ENCODE results near the gene RCVRN. TPM values are rescaled to one million over a fixed set of nuclear protein-coding genes. Genes with fewer than 3 reads are reported as not detected.

The RCVRN gene
- total RNA-seq, 2 donors from 2014 or later = 0.14 TPM; not detected in 1

GRCh38 chr17:9883451-9883850, 21.6 kb downstream of the RCVRN start:
- ATAC-seq (ENCODE audit: insufficient number of reproducible peaks, low FRiP score, low read depth) = no peak
- Histone ChIP-seq H3K4me3 (no peak overlapping the region), H3K27me3 (replicated peaks; ENCODE audit: insufficient read depth) (no peaks in the 10 kb centered on the region), H3K36me3 (no peaks in the 10 kb centered on the region), H3K4me1 (ENCODE audit: control insufficient read depth in 1 of 2, low read depth in 2 of 2) (no peaks in the 10 kb centered on the region), H3K27ac (no peak overlapping the region), H3K9me3 (peaks cover 3% of the 10 kb centered on the region)
- TF ChIP-seq CTCF (IDR thresholded peaks at IDR 0.05) = no peak
- DNase-seq (ENCODE audit: low spot score) = no peak

GRCh38 chr17:9880582-9880999, 24.5 kb downstream of the RCVRN start:
- H3K9me3 ChIP-seq = peaks cover 3% of the 10 kb centered on the region
- ATAC-seq (ENCODE audit: insufficient number of reproducible peaks, low FRiP score, low read depth) = no peak

DNA sequence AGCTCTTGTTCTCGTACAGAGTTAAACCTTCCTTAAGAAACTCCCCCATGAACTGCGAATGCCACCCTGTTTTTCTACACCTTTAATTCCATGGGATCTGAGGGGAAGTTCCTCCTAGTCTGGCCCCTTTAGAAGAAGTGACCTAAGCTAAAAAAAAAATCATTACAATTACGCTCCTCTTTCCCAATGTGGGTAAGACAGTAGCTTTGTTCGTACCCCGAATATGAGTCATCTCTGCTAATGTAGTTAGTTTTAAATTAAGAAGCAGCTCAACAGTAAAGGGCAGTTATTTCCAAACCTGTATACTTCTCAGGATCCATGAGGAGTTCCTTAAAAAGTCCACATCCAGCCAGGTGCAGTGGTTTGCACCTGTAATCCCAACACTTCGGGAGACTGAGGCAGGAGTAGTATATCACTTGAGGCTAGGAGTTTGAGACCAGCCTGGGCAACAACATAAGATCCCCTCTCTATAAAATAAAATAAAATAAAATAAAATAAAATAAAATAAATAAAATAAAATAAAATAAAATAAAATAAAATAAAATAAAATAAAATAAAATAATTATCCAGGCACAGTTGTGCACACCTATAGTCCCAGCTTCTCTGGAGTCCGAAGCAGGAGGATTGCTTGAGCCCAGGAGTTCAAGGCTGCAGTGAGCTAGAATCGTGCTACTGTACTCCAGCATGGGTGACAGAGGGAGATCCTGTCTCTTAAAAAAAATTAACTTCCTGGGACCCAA, 26.1 kb downstream of the RCVRN start:
- no peak for TF ChIP-seq CTCF (IDR thresholded peaks at IDR 0.05)
- H3K36me3 ChIP-seq = no peaks in the 10 kb centered on the region
- H3K9me3 ChIP-seq = peaks cover 3% of the 10 kb centered on the region
- no peaks in the 10 kb centered on the region for H3K27me3 ChIP-seq (replicated peaks; ENCODE audit: insufficient read depth)
- peaks cover 12 to 16% of the 10 kb centered on the region in 2 donors for H3K4me1 ChIP-seq (ENCODE audit: control insufficient read depth in 1 of 2, low read depth in 2 of 2)
- no peak for DNase-seq (ENCODE audit: low spot score)
- no peak overlapping the region for H3K4me3 ChIP-seq
- H3K27ac ChIP-seq = no peak overlapping the region
- ATAC-seq (ENCODE audit: insufficient number of reproducible peaks, low FRiP score, low read depth) = no peak

More at GRCh38 chr17:9880582-9880999, 24.5 kb downstream of the RCVRN start:
- DNase-seq (ENCODE audit: low spot score) = no peak
- no peaks in the 10 kb centered on the region for H3K27me3 ChIP-seq (replicated peaks; ENCODE audit: insufficient read depth)
- no peak for TF ChIP-seq CTCF (IDR thresholded peaks at IDR 0.05)
- no peak overlapping the region for H3K4me3 ChIP-seq
- no peak overlapping the region for H3K27ac ChIP-seq
- no peaks in the 10 kb centered on the region for H3K36me3 ChIP-seq
- H3K4me1 ChIP-seq (ENCODE audit: control insufficient read depth in 1 of 2, low read depth in 2 of 2) = peaks cover 5 to 7% of the 10 kb centered on the region in 2 donors

- Histone ChIP-seq H3K4me3 (no peak overlapping the region), H3K27ac (no peak overlapping the region), H3K4me1 (ENCODE audit: control insufficient read depth in 1 of 2, low read depth in 2 of 2) (peaks cover 12 to 16% of the 10 kb centered on the region in 2 donors), H3K9me3 (peaks cover 3% of the 10 kb centered on the region), H3K27me3 (replicated peaks; ENCODE audit: insufficient read depth) (no peaks in the 10 kb centered on the region), H3K36me3 (no peaks in the 10 kb centered on the region)
- ATAC-seq (ENCODE audit: insufficient number of reproducible peaks, low FRiP score, low read depth) (no peak), DNase-seq (ENCODE audit: low spot score) (no peak)
- no peak for TF ChIP-seq CTCF (IDR thresholded peaks at IDR 0.05)
These were observed 26.7 kb downstream of the RCVRN start for GRCh38 chr17:9878356-9878755.

GRCh38 chr17:9875441-9875840, 29.6 kb downstream of the RCVRN start:
- H3K27me3 ChIP-seq (replicated peaks; ENCODE audit: insufficient read depth) = no peaks in the 10 kb centered on the region
- ATAC-seq (ENCODE audit: insufficient number of reproducible peaks, low FRiP score, low read depth) (no peak), DNase-seq (ENCODE audit: low spot score) (no peak)
- peak overlapping the region in 1 of 2 donors; percentile 3 for H3K27ac ChIP-seq
- H3K4me1 ChIP-seq (ENCODE audit: control insufficient read depth in 1 of 2, low read depth in 2 of 2) = peaks cover 12 to 16% of the 10 kb centered on the region in 2 donors
- H3K36me3 ChIP-seq = no peaks in the 10 kb centered on the region
- no peak overlapping the region for H3K4me3 ChIP-seq
- H3K9me3 ChIP-seq = no peaks in the 10 kb centered on the region
- TF ChIP-seq CTCF (IDR thresholded peaks at IDR 0.05) = no peak

All from thoracic aorta (tissue), 2 donors.